HFFc6 (cell line): Measurements from ENCODE around the gene GNAT3. TPM values are rescaled to one million over a fixed set of nuclear protein-coding genes. Genes with fewer than 3 reads are reported as not detected.

Experiments used
- DNase-seq: peaks from one replicate; pipeline ENCODE4 v3.0.0-alpha.2; 2018
- H3K27ac Mint-ChIP-seq: 2 replicates; pipeline ENCODE4 v1.8.0; 2020; ENCODE audit warnings: mild to moderate bottlenecking, mixed read lengths
- H3K27me3 Mint-ChIP-seq: 2 replicates; pipeline ENCODE4 v1.8.0; 2021; ENCODE audit warnings: mild to moderate bottlenecking, moderate library complexity, mixed read lengths; ENCODE audit not compliant: insufficient read depth
- H3K36me3 Mint-ChIP-seq: 2 replicates; pipeline ENCODE4 v1.8.0; 2021; ENCODE audit warnings: low read depth, mixed read lengths
- H3K4me1 Mint-ChIP-seq: 2 replicates; pipeline ENCODE4 v1.8.0; 2020; ENCODE audit warnings: low read depth, mixed read lengths
- H3K4me3 Mint-ChIP-seq: 2 replicates; pipeline ENCODE4 v1.8.0; 2020; ENCODE audit warnings: mild to moderate bottlenecking, moderate library complexity, mixed read lengths
- H3K9me3 Mint-ChIP-seq: 2 replicates; pipeline ENCODE4 v1.8.0; 2020; ENCODE audit warnings: mild to moderate bottlenecking, mixed read lengths
- CTCF ChIP-seq: fragments of 200-600 bp; sonication (generic); IDR thresholded peaks from 2 replicates; pipeline ENCODE4 v1.5.0; 2021; ENCODE audit warnings: antibody characterized with exemption, mild to moderate bottlenecking
- total RNA-seq, 6 experiments: library from RNA; stranded (reverse); fragmentation: NEBNext Ultra II Directional; extraction: Animal tissue kit (Norgen Biotek cat#: 25700); gene quantifications; 2 replicates in 1 of 6; 3 replicates in 5 of 6; pipeline ENCODE4 v1.2.3, GENCODE V29; 2021

The GNAT3 gene
- total RNA-seq, 6 experiments from 2014 or later, result 0.26 TPM; not detected in 5

GRCh38 chr7:80505900-80506500 lies 5.9 kb downstream of the GNAT3 start:
- peaks cover 23% of the 10 kb centered on the region for H3K4me1 Mint-ChIP-seq
- DNase-seq, result no peak
- no peak overlapping the region for H3K4me3 Mint-ChIP-seq
- no peak for TF ChIP-seq CTCF
- H3K9me3 Mint-ChIP-seq, result no peaks in the 10 kb centered on the region
- no peaks in the 10 kb centered on the region; the same call in 1 of the 2 replicates for H3K27me3 Mint-ChIP-seq
- no peaks in the 10 kb centered on the region for H3K36me3 Mint-ChIP-seq
- no peak overlapping the region for H3K27ac Mint-ChIP-seq

GRCh38 chr7:80500325-80500724 lies 11.5 kb downstream of the GNAT3 start:
- H3K27me3 Mint-ChIP-seq, result no peaks in the 10 kb centered on the region; the same call in 1 of the 2 replicates
- peaks cover 52% of the 10 kb centered on the region for H3K4me1 Mint-ChIP-seq
- TF ChIP-seq CTCF, result no peak
- DNase-seq, result no peak
- H3K4me3 Mint-ChIP-seq, result no peak overlapping the region
- H3K9me3 Mint-ChIP-seq, result peaks cover 5% of the 10 kb centered on the region; the same call in 1 of the 2 replicates
- peaks cover 12% of the 10 kb centered on the region for H3K36me3 Mint-ChIP-seq
- H3K27ac Mint-ChIP-seq, result peak overlapping the region; percentile 87

- peak overlapping the region; percentile 56 for H3K4me3 Mint-ChIP-seq
- H3K9me3 Mint-ChIP-seq, result peaks cover 5% of the 10 kb centered on the region
- no peaks in the 10 kb centered on the region for H3K27me3 Mint-ChIP-seq
- peak; percentile 97 for DNase-seq
- peak overlapping the region; percentile 87 for H3K27ac Mint-ChIP-seq
- no peak for TF ChIP-seq CTCF
- peaks cover 12% of the 10 kb centered on the region for H3K36me3 Mint-ChIP-seq
- H3K4me1 Mint-ChIP-seq, result peaks cover 57% of the 10 kb centered on the region
These were observed 12.4 kb downstream of the GNAT3 start for GRCh38 chr7:80499350-80499953.

- peak overlapping the region; percentile 87 for H3K27ac Mint-ChIP-seq
- no peak for TF ChIP-seq CTCF
- peaks cover 5% of the 10 kb centered on the region for H3K9me3 Mint-ChIP-seq
- peak; percentile 51 for DNase-seq
- peak overlapping the region; percentile 56 for H3K4me3 Mint-ChIP-seq
- H3K4me1 Mint-ChIP-seq, result peaks cover 61% of the 10 kb centered on the region
- peaks cover 12% of the 10 kb centered on the region for H3K36me3 Mint-ChIP-seq
- H3K27me3 Mint-ChIP-seq, result no peaks in the 10 kb centered on the region
These were observed 13.1 kb downstream of the GNAT3 start for GRCh38 chr7:80498481-80499349.

- TF ChIP-seq CTCF, result no peak
- H3K27ac Mint-ChIP-seq, result peak overlapping the region; percentile 66
- peak overlapping the region; percentile 33; the same call in 1 of the 2 replicates for H3K4me3 Mint-ChIP-seq
- H3K27me3 Mint-ChIP-seq, result no peaks in the 10 kb centered on the region
- H3K36me3 Mint-ChIP-seq, result peaks cover 12% of the 10 kb centered on the region
- peak; percentile 57 for DNase-seq
- H3K4me1 Mint-ChIP-seq, result peaks cover 69% of the 10 kb centered on the region
- H3K9me3 Mint-ChIP-seq, result peaks cover 5% of the 10 kb centered on the region
These were observed 15.3 kb downstream of the GNAT3 start for GRCh38 chr7:80496586-80496985.
